Stimulated activated effector memory CD8-positive, alpha-beta T cell treated with anti-CD3 and anti-CD28 coated beads, Interleukin-12 subunit alpha, Interleukin-12 subunit beta, amount 100 ng/mL, for 72 hours (primary cell): ENCODE results near the gene LRRC3.
"Not testable (repeated sequence)": the region's sequence is repeated elsewhere in the genome, so short reads cannot be mapped to it uniquely, and the experiment has no call there.

ENCODE experiments used
- ATAC-seq: fragments of 150-1000 bp; cut with Tn5 transposase; 2 replicates; pipeline ENCODE4 v1.10.0; 2021
- DNase-seq, 2 donors: peaks; one replicate each; pipeline ENCODE4 v3.0.0; 2021 to 2022; ENCODE audit warnings: low spot score in 2 of 2
- H3K27ac Mint-ChIP-seq: one replicate; pipeline ENCODE4 v1.8.0; 2022; ENCODE audit warnings: mild to moderate bottlenecking, mixed read lengths
- H3K36me3 Mint-ChIP-seq: one replicate; pipeline ENCODE4 v1.8.0; 2022; ENCODE audit warnings: mild to moderate bottlenecking, mixed read lengths
- H3K4me1 Mint-ChIP-seq: one replicate; pipeline ENCODE4 v1.8.0; 2022; ENCODE audit warnings: mixed read lengths
- H3K4me3 Mint-ChIP-seq: one replicate; pipeline ENCODE4 v1.8.0; 2022; ENCODE audit warnings: mild to moderate bottlenecking, mixed read lengths
- H3K9me3 Mint-ChIP-seq: one replicate; pipeline ENCODE4 v1.8.0; 2022; ENCODE audit warnings: mixed read lengths

LRRC3 gene

GRCh38 chr21:44454747-44455523, at the start of gene LRRC3:
LRRC3 (plus strand) TSS chr21:44455510; CDS start chr21:44456645, 1,135 bp downstream.
- peaks cover 8% of the 10 kb centered on the region for H3K4me1 Mint-ChIP-seq
- H3K27ac Mint-ChIP-seq = no peak within 1 kb of the TSS

GRCh38 chr21:44405948-44406872, 49.1 kb upstream of the LRRC3 start:
- Mint-ChIP-seq H3K9me3 (no peaks in the 10 kb centered on the region), H3K27ac (peak overlapping the region; percentile 69), H3K36me3 (no peaks in the 10 kb centered on the region), H3K4me3 (no peak overlapping the region), H3K4me1 (peaks cover 5% of the 10 kb centered on the region)
- DNase-seq (peak in 1 of 2 donors; percentile 22), ATAC-seq (no peak)

More at GRCh38 chr21:44454747-44455523, at the start of gene LRRC3:
- peak within 1 kb of the TSS; percentile 63 for H3K4me3 Mint-ChIP-seq
- H3K36me3 Mint-ChIP-seq = no peaks in the 10 kb centered on the region
- DNase-seq (peak; percentile 50 to 76), ATAC-seq (peak; percentile 64)
- peaks cover 7% of the 10 kb centered on the region for H3K9me3 Mint-ChIP-seq

- no peak for ATAC-seq
These were observed 48.4 kb upstream of the LRRC3 start for GRCh38 chr21:44406953-44407352.

GRCh38 chr21:44407493-44407892, 47.8 kb upstream of the LRRC3 start:
- Mint-ChIP-seq H3K4me1 (peaks cover 5% of the 10 kb centered on the region), H3K27ac (peak overlapping the region; percentile 89), H3K36me3 (no peaks in the 10 kb centered on the region), H3K9me3 (no peaks in the 10 kb centered on the region), H3K4me3 (no peak overlapping the region)
- DNase-seq (peak in 1 of 2 donors; percentile 47), ATAC-seq (peak; percentile 88)

More at GRCh38 chr21:44406953-44407352, 48.4 kb upstream of the LRRC3 start:
- Mint-ChIP-seq H3K4me1 (peaks cover 5% of the 10 kb centered on the region), H3K9me3 (no peaks in the 10 kb centered on the region), H3K27ac (peak overlapping the region; percentile 89), H3K4me3 (no peak overlapping the region), H3K36me3 (no peaks in the 10 kb centered on the region)
- DNase-seq = peak in 1 of 2 donors; percentile 15

GRCh38 chr21:44408226-44408625, 47.1 kb upstream of the LRRC3 start:
- Mint-ChIP-seq H3K36me3 (no peaks in the 10 kb centered on the region), H3K4me1 (peaks cover 5% of the 10 kb centered on the region), H3K9me3 (no peaks in the 10 kb centered on the region), H3K27ac (peak overlapping the region; percentile 43), H3K4me3 (no peak overlapping the region)
- DNase-seq (no peak), ATAC-seq (no peak)

- Mint-ChIP-seq H3K4me3 (no peak overlapping the region), H3K4me1 (no peaks in the 10 kb centered on the region), H3K27ac (no peak overlapping the region), H3K36me3 (no peaks in the 10 kb centered on the region), H3K9me3 (no peaks in the 10 kb centered on the region)
- DNase-seq (no peak), ATAC-seq (no peak)
These were observed 41.6 kb upstream of the LRRC3 start for GRCh38 chr21:44413566-44414290.

GRCh38 chr21:44414291-44415072, 40.8 kb upstream of the LRRC3 start:
- H3K27ac Mint-ChIP-seq = no peak overlapping the region
- DNase-seq (no peak), ATAC-seq (no peak)
- no peaks in the 10 kb centered on the region for H3K4me1 Mint-ChIP-seq
- no peaks in the 10 kb centered on the region for H3K9me3 Mint-ChIP-seq
- H3K36me3 Mint-ChIP-seq = no peaks in the 10 kb centered on the region
- H3K4me3 Mint-ChIP-seq = no peak overlapping the region

GRCh38 chr21:44415073-44416025, 40.0 kb upstream of the LRRC3 start:
- H3K4me1 Mint-ChIP-seq = no peaks in the 10 kb centered on the region
- DNase-seq (no peak), ATAC-seq (no peak)
- no peak overlapping the region for H3K4me3 Mint-ChIP-seq
- H3K27ac Mint-ChIP-seq = no peak overlapping the region
- H3K9me3 Mint-ChIP-seq = no peaks in the 10 kb centered on the region
- H3K36me3 Mint-ChIP-seq = no peaks in the 10 kb centered on the region

GRCh38 chr21:44416193-44416592, 39.1 kb upstream of the LRRC3 start:
- no peak overlapping the region for H3K4me3 Mint-ChIP-seq
- H3K4me1 Mint-ChIP-seq = no peaks in the 10 kb centered on the region
- H3K9me3 Mint-ChIP-seq = no peaks in the 10 kb centered on the region
- no peak overlapping the region for H3K27ac Mint-ChIP-seq
- DNase-seq (no peak), ATAC-seq (no peak)
- no peaks in the 10 kb centered on the region for H3K36me3 Mint-ChIP-seq

GRCh38 chr21:44417621-44418107, 37.6 kb upstream of the LRRC3 start:
- not testable (repeated sequence) for H3K27ac Mint-ChIP-seq, H3K4me1 Mint-ChIP-seq, H3K36me3 Mint-ChIP-seq

GRCh38 chr21:44418108-44418875, 37.0 kb upstream of the LRRC3 start:
- no peaks in the 10 kb centered on the region for H3K4me1 Mint-ChIP-seq
- ATAC-seq = no peak
- H3K27ac Mint-ChIP-seq = no peak overlapping the region
- no peak overlapping the region for H3K4me3 Mint-ChIP-seq
- H3K36me3 Mint-ChIP-seq = no peaks in the 10 kb centered on the region
- DNase-seq = no peak
- H3K9me3 Mint-ChIP-seq = no peaks in the 10 kb centered on the region

More at GRCh38 chr21:44417621-44418107, 37.6 kb upstream of the LRRC3 start:
- not testable (repeated sequence) for ATAC-seq, DNase-seq, H3K9me3 Mint-ChIP-seq, H3K4me3 Mint-ChIP-seq

GRCh38 chr21:44418876-44419230, 36.5 kb upstream of the LRRC3 start:
- H3K4me1 Mint-ChIP-seq = no peaks in the 10 kb centered on the region
- H3K36me3 Mint-ChIP-seq = no peaks in the 10 kb centered on the region
- H3K4me3 Mint-ChIP-seq = no peak overlapping the region
- H3K9me3 Mint-ChIP-seq = no peaks in the 10 kb centered on the region
- no peak for DNase-seq
- no peak for ATAC-seq
- H3K27ac Mint-ChIP-seq = no peak overlapping the region

- ATAC-seq (no peak), DNase-seq (no peak)
- H3K9me3 Mint-ChIP-seq = no peaks in the 10 kb centered on the region
- no peak overlapping the region for H3K4me3 Mint-ChIP-seq
- H3K4me1 Mint-ChIP-seq = no peaks in the 10 kb centered on the region
- no peak overlapping the region for H3K27ac Mint-ChIP-seq
- H3K36me3 Mint-ChIP-seq = no peaks in the 10 kb centered on the region
These were observed 35.6 kb upstream of the LRRC3 start for GRCh38 chr21:44419679-44420078.
